K562 (cell line): ENCODE data around the gene SCAMP5. TPM values are rescaled to one million over a fixed set of nuclear protein-coding genes. Genes with fewer than 3 reads are reported as not detected.

Experiments
- ATAC-seq: fragments of 200-7000 bp; cut with Tn5 transposase; 3 replicates; pipeline ENCODE4 v1.9.1; 2020; ENCODE audit warnings: moderate library complexity
- BruUV-seq: library from RNA; stranded (reverse); fragments of 400-500 nt; replicated peaks from 2 replicates; lab custom pipeline; 2021; lab: Mats Ljungman, UMichigan
- CTCF ChIA-PET: fragments of 300-600 bp; formaldehyde crosslinking; extraction: SDS; loops from one replicate; lab custom pipeline; 2021; ENCODE audit warnings: low intra/inter-chr PET ratio; lab: Yijun Ruan, JAX
- POLR2A ChIA-PET: fragments of 300-600, 350-650 bp; sonication (Branson Sonifier 250); formaldehyde crosslinking; extraction: SDS; loops from one replicate; lab custom pipeline; 2021; ENCODE audit warnings: antibody characterized with exemption, inconsistent platforms; lab: Yijun Ruan, JAX
- DNase-seq, 4 experiments: peaks; one replicate each; pipeline versions ENCODE4 v3.0.0 to v3.0.0-alpha.2; 2011 to 2018; ENCODE audit warnings: low spot score in 3 of 4, mixed read lengths in 3 of 4; ENCODE audit errors: extremely low read depth in 1 of 4
- FAIRE-seq: peaks from 2 replicates; lab custom pipeline; 2011; peaks lifted over from hg19 to GRCh38; lab: Jason Lieb, UNC
- H2AFZ ChIP-seq: 2 replicates; pipeline ENCODE4 v1.6.0; 2011; ENCODE audit warnings: low read depth, low read length, control low read depth, inconsistent platforms
- H3K27ac ChIP-seq: fragments of 200-600 bp; 3 replicates; pipeline ENCODE4 v1.8.0; 2011; ENCODE audit warnings: low read depth, mild to moderate bottlenecking, control low read depth, inconsistent platforms, low read length, moderate library complexity, mixed read lengths; ENCODE audit errors: extremely low read depth
- H3K27me3 ChIP-seq, 2 experiments: fragments of 300-600 bp in 1 of 2; 2 replicates in 1 of 2; 3 replicates in 1 of 2; pipeline versions ENCODE4 v1.6.0 to v1.8.0; 2011; ENCODE audit warnings: inconsistent platforms in 2 of 2, low read length in 2 of 2, mild to moderate bottlenecking in 1 of 2, mixed read lengths in 1 of 2, moderate library complexity in 1 of 2; ENCODE audit not compliant: control insufficient read depth in 2 of 2, insufficient read depth in 2 of 2
- H3K36me3 ChIP-seq: fragments of 300-600 bp; 3 replicates; pipeline ENCODE4 v1.8.0; 2011; ENCODE audit warnings: mild to moderate bottlenecking, low read length, inconsistent platforms; ENCODE audit not compliant: control insufficient read depth, insufficient read depth
- H3K4me1 ChIP-seq, 2 experiments: fragments of 200-600 bp in 1 of 2; replicated peaks in 1 of 2; 2 replicates in 1 of 2; 3 replicates in 1 of 2; pipeline versions ENCODE4 v1.5.1 to v1.8.0; 2011; ENCODE audit warnings: inconsistent platforms in 2 of 2, low read length in 2 of 2, mild to moderate bottlenecking in 1 of 2, mixed read lengths in 1 of 2, moderate library complexity in 1 of 2; ENCODE audit not compliant: control insufficient read depth in 2 of 2, insufficient read depth in 2 of 2
- H3K4me2 ChIP-seq: 2 replicates; pipeline ENCODE4 v1.6.1; 2011; ENCODE audit warnings: low read length, control low read depth, inconsistent platforms, mixed read lengths; ENCODE audit not compliant: insufficient read depth
- H3K4me3 ChIP-seq: fragments of 200-600 bp; sonication (generic), shearing (Covaris generic); 2 replicates; pipeline ENCODE4 v1.5.1; 2016; ENCODE audit warnings: control low read depth, inconsistent platforms
- H3K79me2 ChIP-seq: fragments of 200-600 bp; 3 replicates; pipeline ENCODE4 v1.8.0; 2011; ENCODE audit warnings: low read length, inconsistent platforms; ENCODE audit not compliant: control insufficient read depth, insufficient read depth
- H3K9ac ChIP-seq, 2 experiments: 2 replicates each; pipeline versions ENCODE4 v1.6.0 to v1.6.1; 2011; ENCODE audit warnings: low read depth in 2 of 2, low read length in 2 of 2, control low read depth in 1 of 2, inconsistent platforms in 1 of 2, mild to moderate bottlenecking in 1 of 2, mixed read lengths in 1 of 2; ENCODE audit not compliant: insufficient read depth in 1 of 2
- H3K9me1 ChIP-seq: one replicate; pipeline ENCODE4 v1.6.0; 2011; ENCODE audit warnings: inconsistent platforms, mild to moderate bottlenecking, low read length, moderate library complexity; ENCODE audit not compliant: control insufficient read depth, insufficient read depth
- H3K9me3 ChIP-seq: replicated peaks from 2 replicates; pipeline ENCODE4 v1.5.1; 2011; ENCODE audit warnings: low read depth, low read length, inconsistent platforms; ENCODE audit not compliant: control insufficient read depth, insufficient read depth
- H4K20me1 ChIP-seq: replicated peaks from 2 replicates; pipeline ENCODE4 v1.6.1; 2011; ENCODE audit warnings: low read length, inconsistent platforms, mixed read lengths; ENCODE audit not compliant: control insufficient read depth, insufficient read depth
- EHMT2 ChIP-seq: fragments of 450-650 bp; IDR thresholded peaks from 2 replicates; pipeline ENCODE4 v1.6.1; 2018; ENCODE audit warnings: antibody characterized with exemption
- ELF2 ChIP-seq: fragments of 250-450 bp; sonication (Bioruptor Pico); IDR thresholded peaks from 2 replicates; pipeline ENCODE4 v1.5.0; 2021; ENCODE audit warnings: mild to moderate bottlenecking
- ELF4 ChIP-seq: fragments of 450-650 bp; formaldehyde crosslinking; IDR thresholded peaks from 2 replicates; pipeline ENCODE4 v1.4.0; 2022; ENCODE audit warnings: missing genetic modification characterization
- ESRRA ChIP-seq: fragments of 450-650 bp; IDR thresholded peaks from 2 replicates; pipeline ENCODE4 v1.6.1; 2014; ENCODE audit warnings: low read depth, mild to moderate bottlenecking, moderate library complexity, borderline replicate concordance
- ETV6 ChIP-seq, 3 experiments: fragments of 150-350 bp in 1 of 3; sonication (generic) in 1 of 3; formaldehyde crosslinking in 1 of 3; IDR thresholded peaks; 2 replicates each; pipeline versions ENCODE4 v1.6.1 to v1.8.0; 2014 to 2022; ENCODE audit warnings: borderline replicate concordance in 2 of 3, low read depth in 2 of 3, antibody characterized with exemption in 1 of 3, low read length in 1 of 3, mild to moderate bottlenecking in 1 of 3, missing genetic modification reagents in 1 of 3
- HDAC3 ChIP-seq: fragments of 450-650 bp; IDR thresholded peaks from 2 replicates; pipeline ENCODE4 v1.6.1; 2018; ENCODE audit warnings: borderline replicate concordance, mild to moderate bottlenecking, moderate library complexity; ENCODE audit not compliant: partially characterized antibody
- HDAC6 ChIP-seq: IDR thresholded peaks from 2 replicates; pipeline ENCODE4 v1.6.1; 2012; ENCODE audit warnings: low read depth, mild to moderate bottlenecking, control low read depth, inconsistent platforms, low read length, moderate library complexity
- MEF2D ChIP-seq: conservative IDR thresholded peaks from 2 replicates; pipeline ENCODE4 v1.6.1; 2016; ENCODE audit warnings: low read depth, missing genetic modification characterization, missing compliant biosample characterization
- MTA3 ChIP-seq: fragments of 450-650 bp; formaldehyde crosslinking; IDR thresholded peaks from 2 replicates; pipeline ENCODE4 v1.6.1; 2017; ENCODE audit warnings: mild to moderate bottlenecking, borderline replicate concordance
- NCOR1 ChIP-seq: fragments of 450-650 bp; IDR thresholded peaks from 2 replicates; pipeline ENCODE4 v1.6.1; 2016; ENCODE audit warnings: mild to moderate bottlenecking, moderate library complexity
- NR2C2 ChIP-seq, 2 experiments: fragments of 200-800 bp in 1 of 2; sonication (Bioruptor generic) in 1 of 2; sonication (generic) in 1 of 2; formaldehyde crosslinking in 1 of 2; IDR thresholded peaks; 2 replicates each; pipeline versions ENCODE4 v1.6.1 to v1.8.0; 2016 to 2022; ENCODE audit warnings: mild to moderate bottlenecking in 1 of 2, missing compliant biosample characterization in 1 of 2, missing genetic modification characterization in 1 of 2, missing genetic modification reagents in 1 of 2
- NRF1 ChIP-seq, 2 experiments: fragments of 450-650 bp; IDR thresholded peaks in 1 of 2; conservative IDR thresholded peaks in 1 of 2; 2 replicates each; pipeline ENCODE4 v1.6.1; 2014; ENCODE audit warnings: mild to moderate bottlenecking in 2 of 2
- RAD21 ChIP-seq, 2 experiments: fragments of 250-450 bp in 1 of 2; fragments of 450-650 bp in 1 of 2; sonication (Bioruptor Pico) in 1 of 2; formaldehyde crosslinking in 1 of 2; IDR thresholded peaks in 1 of 2; conservative IDR thresholded peaks in 1 of 2; 2 replicates each; pipeline versions ENCODE4 v1.4.0 to v1.8.0; 2020 to 2022; ENCODE audit warnings: mild to moderate bottlenecking in 2 of 2, moderate library complexity in 1 of 2
- ZNF239 ChIP-seq: fragments of 250-450 bp; sonication (Bioruptor Pico); IDR thresholded peaks from 2 replicates; pipeline ENCODE4 v1.4.0; 2020; ENCODE audit warnings: mild to moderate bottlenecking
- WGBS: fragments of 100-300 bp; shearing (Covaris generic); methylation state at CpG from one replicate; pipeline ENCODE4 v1.1.6; 2016; ENCODE audit warnings: low coverage, mixed read lengths; ENCODE audit not compliant: insufficient coverage; ENCODE audit errors: missing lambda C conversion rate; 5-methylcytosine and 5-hydroxymethylcytosine counted together
- in situ Hi-C: fragments of 300-500 bp; cut with MboI; formaldehyde crosslinking; loops from 4 replicates; pipeline ENCODE4 v1.15.0; 2018; ENCODE audit warnings: inconsistent platforms, mixed read lengths
- intact Hi-C: fragments of 100-400 bp; cut with micrococcal nuclease; formaldehyde crosslinking; loops from 2 replicates; pipeline ENCODE4 v1.14.2; 2022
- polyA plus RNA-seq, 8 experiments: library from polyadenylated mRNA; depleted of rRNA in 4 of 8; stranded (reverse) in 5 of 8; unstranded in 3 of 8; fragments of >200 nt; fragmentation: Nextera tagmentation in 2 of 8; fragmentation: Illumina TruSeq in 1 of 8; extraction: Ambion mirVana in 2 of 8; extraction: Trizol in 1 of 8; gene quantifications; 2 replicates each; pipeline versions ENCODE4 v1.2.1 to v1.2.3, GENCODE V29; 2011 to 2014; ENCODE audit warnings: inconsistent platforms in 1 of 8, missing spikeins in 1 of 8
- total RNA-seq, 7 experiments: library from RNA; depleted of rRNA in 6 of 7; stranded (reverse); fragments of >200 nt in 6 of 7; fragmentation: Illumina TruSeq in 2 of 7; extraction: Trizol in 2 of 7; gene quantifications; 2 replicates each; pipeline versions ENCODE4 v1.2.1 to v1.2.3, GENCODE V29; 2011 to 2021; ENCODE audit warnings: low replicate concordance in 1 of 7
- TF ChIP-seq, protein P1 (sequence below): fragments of 250-450 bp; sonication (Bioruptor Pico); IDR thresholded peaks from 2 replicates; pipeline ENCODE4 v1.5.0; 2021; ENCODE audit warnings: mild to moderate bottlenecking, borderline replicate concordance
- TF ChIP-seq, protein P2 (sequence below): sonication (generic); formaldehyde crosslinking; IDR thresholded peaks from 2 replicates; pipeline ENCODE4 v1.8.0; 2022; ENCODE audit warnings: mild to moderate bottlenecking, missing genetic modification reagents

SCAMP5 gene
- total and polyA plus RNA-seq, 9 of the 15 experiments (the other 6 are each of a cell fraction or from before 2014, with no cell fraction given) = 0.09 to 0.29 (median 0.19) TPM; not detected in 5

DNA sequence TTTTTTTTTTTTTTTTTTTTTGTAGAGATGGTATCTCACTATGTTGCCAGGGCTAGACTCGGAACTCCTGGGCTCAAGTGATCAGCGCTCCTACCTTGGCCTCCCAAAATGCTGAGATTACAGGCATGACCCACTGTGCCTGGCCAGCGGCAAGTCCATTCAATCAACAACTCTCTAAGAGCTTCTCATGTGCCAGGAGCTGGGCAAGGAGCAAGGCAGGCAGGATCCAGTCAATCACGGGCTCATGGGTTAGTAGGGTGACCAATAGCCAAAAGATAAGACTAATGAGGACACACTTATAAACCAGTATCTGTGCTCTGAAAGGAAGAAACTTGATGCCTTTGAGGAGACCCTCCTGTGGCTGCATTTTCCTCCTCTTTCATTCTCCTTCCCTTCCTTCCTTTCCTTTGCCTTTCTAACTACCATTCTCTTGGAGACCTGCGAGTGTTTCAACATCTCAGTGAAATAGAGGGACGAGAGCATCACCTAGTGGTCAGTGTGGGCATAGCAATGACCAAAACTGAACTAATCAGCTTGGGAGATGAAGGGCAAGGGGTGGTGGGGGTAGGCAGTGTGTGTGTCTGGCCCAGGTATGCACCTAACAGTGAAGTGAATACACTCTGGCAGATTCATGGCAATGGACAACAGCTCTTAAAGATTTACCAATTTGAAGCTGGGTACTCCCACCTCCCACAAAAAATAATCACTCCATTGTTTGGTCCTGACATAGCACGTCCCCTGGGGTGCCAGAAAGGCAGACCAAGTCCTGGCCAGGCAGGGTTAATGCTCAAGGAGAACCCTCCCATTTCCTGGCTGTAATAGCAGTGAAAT lies 45.1 kb upstream of the SCAMP5 start:
- peak; percentile 91 for FAIRE-seq
- no peaks in the 10 kb centered on the region; a peak in 1 of 5 replicates for H3K27me3 ChIP-seq
- 18% methylated on average over 7 of the region's 7 CpGs for WGBS
- H4K20me1 ChIP-seq = peaks cover 29% of the 10 kb centered on the region
- H3K4me3 ChIP-seq = no peak overlapping the region
- in situ Hi-C loops (loop anchor here (5.0 kb wide), 1 partner anchor 313 kb away; no protein-coding TSS in a partner anchor), intact Hi-C loops (loop anchor here (1.0 to 10.0 kb wide), 7 partner anchors 43 to 575 kb away; partner anchors contain the start of genes C15orf39, FAM219B and ULK3)
- H2AFZ ChIP-seq = no peak overlapping the region
- peak; percentile 67 for ATAC-seq
- CTCF ChIA-PET = interaction anchor here (0.9 to 1.9 kb wide), 3 partner anchors 38 to 181 kb away, joined by 3 to 17 read pairs (median 9); no protein-coding TSS in a partner anchor
- no peak overlapping the region for H3K27ac ChIP-seq
- H3K9ac ChIP-seq = no peak overlapping the region
- H3K4me1 ChIP-seq = peaks cover 22 to 30% of the 10 kb centered on the region in 2 experiments; a peak in 4 of 5 replicates
- H3K4me2 ChIP-seq = no peak overlapping the region
- BruUV-seq = no TSS peak
- POLR2A ChIA-PET = interaction anchor here (0.6 to 0.9 kb wide), 4 partner anchors 12 to 181 kb away, joined by 3 to 4 read pairs (median 4); partner anchors contain the start of gene COX5A
- peak; percentile 59 to 85 (median 66) for DNase-seq
- peaks cover 4% of the 10 kb centered on the region for H3K9me1 ChIP-seq
- no peaks in the 10 kb centered on the region for H3K9me3 ChIP-seq
- H3K79me2 ChIP-seq = no peaks in the 10 kb centered on the region; the same call in 2 of the 3 replicates
- H3K36me3 ChIP-seq = no peaks in the 10 kb centered on the region
- TF ChIP-seq ELF4 (CRISPR knock-in tag) (0 out of 2 replicates have a peak, but pooled peaks have one; percentile 43), NR2C2 (CRISPR knock-in tag; IDR thresholded peaks at IDR 0.05) (peak; percentile 37; the same call in 1 of the 2 replicates), NR2C2 (tag; IDR thresholded peaks at IDR 0.05) (no peak), EHMT2 (peak; percentile 60; the same call in 1 of the 2 replicates), RAD21 (CRISPR knock-in tag; conservative IDR thresholded peaks at IDR 0.05 in 1 of 2, IDR thresholded peaks at IDR 0.05 in 1 of 2) (peak; percentile 85 to 96), ESRRA (0 out of 2 replicates have a peak, but pooled peaks have one; percentile 23), HDAC3 (no peak), ZNF239 (CRISPR knock-in tag) (no peak), ELF2 (no peak), HDAC6 (no peak), NCOR1 (0 out of 2 replicates have a peak, but pooled peaks have one; percentile 8), MTA3 (no peak), NRF1 (conservative IDR thresholded peaks at IDR 0.05 in 1 of 2, IDR thresholded peaks at IDR 0.05 in 1 of 2) (no peak), MEF2D (tag) (no peak), ETV6 (IDR thresholded peaks at IDR 0.05; ENCODE audit: borderline replicate concordance in 1 of 2, low read depth in 2 of 2, low read length in 1 of 2) (no peak), ETV6 (CRISPR knock-in tag; IDR thresholded peaks at IDR 0.05; ENCODE audit: borderline replicate concordance) (no peak)
- TF ChIP-seq, protein P1, sequence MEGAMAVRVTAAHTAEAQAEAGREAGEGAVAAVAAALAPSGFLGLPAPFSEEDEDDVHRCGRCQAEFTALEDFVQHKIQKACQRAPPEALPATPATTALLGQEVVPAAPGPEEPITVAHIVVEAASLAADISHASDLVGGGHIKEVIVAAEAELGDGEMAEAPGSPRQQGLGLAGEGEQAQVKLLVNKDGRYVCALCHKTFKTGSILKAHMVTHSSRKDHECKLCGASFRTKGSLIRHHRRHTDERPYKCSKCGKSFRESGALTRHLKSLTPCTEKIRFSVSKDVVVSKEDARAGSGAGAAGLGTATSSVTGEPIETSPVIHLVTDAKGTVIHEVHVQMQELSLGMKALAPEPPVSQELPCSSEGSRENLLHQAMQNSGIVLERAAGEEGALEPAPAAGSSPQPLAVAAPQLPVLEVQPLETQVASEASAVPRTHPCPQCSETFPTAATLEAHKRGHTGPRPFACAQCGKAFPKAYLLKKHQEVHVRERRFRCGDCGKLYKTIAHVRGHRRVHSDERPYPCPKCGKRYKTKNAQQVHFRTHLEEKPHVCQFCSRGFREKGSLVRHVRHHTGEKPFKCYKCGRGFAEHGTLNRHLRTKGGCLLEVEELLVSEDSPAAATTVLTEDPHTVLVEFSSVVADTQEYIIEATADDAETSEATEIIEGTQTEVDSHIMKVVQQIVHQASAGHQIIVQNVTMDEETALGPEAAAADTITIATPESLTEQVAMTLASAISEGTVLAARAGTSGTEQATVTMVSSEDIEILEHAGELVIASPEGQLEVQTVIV = no peak
- TF ChIP-seq, protein P2, sequence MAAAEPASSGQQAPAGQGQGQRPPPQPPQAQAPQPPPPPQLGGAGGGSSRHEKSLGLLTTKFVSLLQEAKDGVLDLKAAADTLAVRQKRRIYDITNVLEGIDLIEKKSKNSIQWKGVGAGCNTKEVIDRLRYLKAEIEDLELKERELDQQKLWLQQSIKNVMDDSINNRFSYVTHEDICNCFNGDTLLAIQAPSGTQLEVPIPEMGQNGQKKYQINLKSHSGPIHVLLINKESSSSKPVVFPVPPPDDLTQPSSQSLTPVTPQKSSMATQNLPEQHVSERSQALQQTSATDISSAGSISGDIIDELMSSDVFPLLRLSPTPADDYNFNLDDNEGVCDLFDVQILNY (CRISPR knock-in tag) = peak; percentile 58; the same call in 1 of the 2 replicates
